AML-193 (cell line): ENCODE measurements around the gene CREM.

ENCODE experiments used
- DNase-seq, 2 experiments: peaks; one replicate each; lab custom pipeline; 2025; lab: John Stamatoyannopoulos, UW

CREM gene

DNA sequence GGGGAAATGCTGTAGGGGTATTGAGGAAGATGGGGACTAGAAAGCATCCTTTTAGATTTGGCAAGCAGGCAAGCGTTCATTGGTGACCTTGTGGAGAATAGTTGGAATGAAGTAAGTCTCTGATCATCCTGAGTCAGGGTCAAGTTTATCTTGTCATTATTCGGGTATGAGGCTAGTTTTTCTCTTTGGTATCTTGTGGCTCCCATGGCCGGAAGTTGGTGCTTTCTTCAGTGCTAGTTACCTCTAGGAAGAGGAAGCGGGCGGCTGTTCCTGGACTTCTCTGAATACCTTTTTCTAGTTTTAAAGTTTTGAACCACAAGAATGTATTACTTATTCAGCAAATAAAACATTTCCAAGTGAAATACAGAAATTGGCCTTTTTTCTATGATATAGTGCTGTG, 9.2 kb downstream of the CREM start:
- DNase-seq, result peak; percentile 16 to 23

DNA sequence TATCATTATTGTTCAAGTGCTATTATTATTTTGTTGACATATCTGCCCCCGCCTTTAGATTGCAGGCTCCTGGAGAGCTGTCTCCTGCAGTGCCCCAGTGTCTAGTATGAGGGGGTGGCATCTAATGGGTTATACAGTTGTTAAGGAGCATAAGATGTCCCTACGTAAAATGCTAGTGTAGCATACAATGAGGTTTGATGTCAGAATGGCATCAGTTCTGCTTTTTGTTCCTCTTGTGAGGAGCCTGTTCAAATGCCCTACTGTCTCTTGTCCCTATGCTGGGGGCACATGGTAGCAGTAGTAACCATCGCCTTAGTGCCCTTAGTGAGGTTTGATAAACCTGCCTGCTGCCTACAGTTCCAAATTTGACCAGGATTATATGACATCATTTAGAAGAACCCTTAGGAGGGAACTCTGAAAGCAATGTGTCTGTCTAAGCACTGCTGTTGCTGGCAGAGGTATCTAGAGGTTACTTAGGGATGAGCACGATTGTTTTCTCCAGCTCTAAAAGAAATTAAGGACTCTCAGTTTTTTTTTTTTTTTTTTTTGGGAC, 9.7 kb downstream of the CREM start:
- DNase-seq, result peak in 1 of 2 experiments; percentile 23

DNA sequence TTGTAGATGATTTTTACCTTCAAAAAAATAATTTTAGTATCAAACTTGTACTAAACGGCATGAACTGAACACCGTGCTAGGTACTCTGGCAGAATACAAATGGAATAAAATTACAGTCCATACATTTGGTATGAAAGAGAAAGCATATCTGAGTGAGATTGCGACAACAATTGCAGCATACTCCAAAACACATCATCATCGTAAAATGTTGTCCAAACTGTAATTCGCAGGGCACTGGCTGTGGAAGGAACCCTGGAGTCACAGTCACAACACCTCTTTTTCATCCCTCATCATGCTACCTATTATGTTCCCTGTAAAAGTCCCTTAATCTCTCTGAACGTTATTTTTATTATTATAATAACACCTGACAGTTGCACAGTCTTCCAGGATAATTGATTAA, 13.5 kb downstream of the CREM start:
- no peak for DNase-seq

DNA sequence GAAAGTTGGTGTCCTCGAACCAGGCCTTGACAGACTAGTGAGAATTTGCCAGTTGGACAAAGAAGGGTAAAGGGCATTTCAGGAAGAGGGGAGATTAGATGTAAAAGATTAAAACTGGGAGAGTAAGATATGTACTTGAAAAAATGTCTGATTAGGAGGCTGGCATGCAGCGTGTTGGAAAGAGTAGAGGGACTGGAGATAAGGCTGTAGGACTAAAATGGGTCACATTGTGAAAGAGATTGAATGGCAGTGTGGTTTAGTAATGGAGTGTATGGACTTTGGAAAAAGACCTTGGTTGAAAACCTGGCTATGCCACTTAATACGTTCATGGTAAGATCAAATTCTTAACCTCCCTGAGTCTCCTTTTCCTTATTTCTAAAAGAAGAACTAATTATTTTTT, 14.1 kb downstream of the CREM start:
- DNase-seq, result no peak

DNA sequence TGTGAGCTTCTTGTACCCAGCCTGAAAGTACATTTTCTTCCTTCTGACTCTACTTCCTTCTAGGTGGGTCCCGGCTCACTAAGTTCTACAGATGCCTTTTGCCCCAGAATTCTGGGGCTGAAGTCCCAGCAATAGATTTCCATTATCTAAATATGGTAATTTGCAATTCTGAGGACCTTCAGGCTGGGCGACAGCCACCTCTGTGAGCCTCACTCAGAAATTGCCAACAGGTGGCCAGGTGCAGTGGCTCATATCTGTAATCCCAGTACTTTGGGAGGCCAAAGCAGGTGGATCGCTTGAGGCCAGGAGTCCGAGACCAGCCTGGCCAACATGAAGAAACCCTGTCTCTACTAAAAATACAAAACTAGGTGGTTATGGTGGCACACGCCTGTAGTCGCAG, 23.7 kb downstream of the CREM start:
- DNase-seq, result no peak

DNA sequence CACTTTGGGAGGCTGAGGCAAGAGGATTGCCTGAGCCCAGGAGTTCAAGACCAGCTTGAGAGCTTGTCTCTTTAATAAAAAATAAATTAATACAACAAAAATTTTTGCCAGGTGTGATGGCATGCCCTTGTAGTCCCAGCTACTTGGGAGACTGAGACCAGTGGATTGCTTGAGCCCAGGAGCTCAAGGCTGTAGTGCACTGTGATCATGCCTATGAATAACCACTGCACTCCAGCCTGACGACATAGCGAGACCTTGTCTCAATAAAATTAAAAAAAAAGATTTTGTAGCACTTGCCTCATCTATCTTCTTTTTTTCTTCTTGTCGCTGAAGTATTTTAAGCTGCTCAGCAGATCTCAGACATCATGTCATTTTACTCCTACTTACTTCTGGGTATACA, 26.3 kb downstream of the CREM start:
- DNase-seq, result no peak

DNA sequence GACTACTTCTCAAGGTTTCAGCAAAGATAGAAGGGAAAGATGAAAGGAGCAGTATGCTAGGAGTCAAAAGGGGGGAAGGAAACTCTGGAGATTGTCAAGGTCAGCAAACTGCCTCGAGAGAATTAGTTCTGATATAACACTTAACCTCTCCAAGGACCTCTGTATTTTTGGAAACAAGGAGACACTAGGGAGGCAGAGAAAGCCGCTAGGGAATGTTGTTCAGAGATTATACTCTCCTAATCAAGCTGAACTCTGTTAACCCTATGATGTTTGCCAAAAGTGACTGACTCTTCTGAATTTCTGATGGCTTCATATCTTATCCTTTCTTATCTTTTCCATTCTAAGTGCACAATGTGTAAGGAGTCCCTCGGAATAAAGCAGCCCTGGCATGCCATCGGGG, 27.1 kb downstream of the CREM start:
- no peak for DNase-seq

DNA sequence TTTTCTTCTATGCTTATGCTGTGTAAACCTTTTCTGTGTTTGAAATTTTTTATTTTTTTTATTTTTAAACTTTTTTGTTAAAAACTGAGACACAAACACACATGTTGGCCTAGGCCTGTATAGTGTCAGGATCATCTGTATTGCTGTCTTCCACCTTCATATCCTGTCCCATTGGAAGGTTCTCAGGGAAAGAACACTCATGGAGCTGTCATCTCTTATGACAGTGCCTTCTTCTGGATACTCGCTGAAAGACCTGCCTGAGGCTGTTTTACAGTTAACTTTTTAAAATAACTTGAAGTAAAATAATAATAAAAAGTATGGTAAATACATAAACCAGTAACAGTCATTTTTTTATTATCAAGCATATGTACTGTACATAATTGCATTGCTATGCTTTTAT, 34.1 kb downstream of the CREM start:
- no peak for DNase-seq

DNA sequence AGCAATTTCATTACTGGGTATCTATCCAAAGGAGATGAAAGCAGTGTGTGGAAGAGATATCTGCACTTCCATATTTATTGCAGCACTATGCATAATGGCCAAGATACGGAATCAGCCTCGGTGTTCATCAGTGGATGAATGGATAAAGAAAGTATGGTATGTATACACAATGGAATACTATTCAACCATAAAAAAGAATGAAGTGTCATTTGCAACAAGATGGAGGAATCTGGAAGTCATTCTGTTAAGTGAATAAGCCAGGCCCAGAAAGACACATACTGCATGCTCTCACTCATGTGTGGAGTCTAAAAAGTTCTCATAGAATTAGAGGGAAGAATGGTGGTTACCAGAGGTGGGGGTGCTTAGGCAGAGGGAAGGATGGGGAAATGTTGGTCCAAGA, 35.3 kb downstream of the CREM start:
- no peak for DNase-seq

DNA sequence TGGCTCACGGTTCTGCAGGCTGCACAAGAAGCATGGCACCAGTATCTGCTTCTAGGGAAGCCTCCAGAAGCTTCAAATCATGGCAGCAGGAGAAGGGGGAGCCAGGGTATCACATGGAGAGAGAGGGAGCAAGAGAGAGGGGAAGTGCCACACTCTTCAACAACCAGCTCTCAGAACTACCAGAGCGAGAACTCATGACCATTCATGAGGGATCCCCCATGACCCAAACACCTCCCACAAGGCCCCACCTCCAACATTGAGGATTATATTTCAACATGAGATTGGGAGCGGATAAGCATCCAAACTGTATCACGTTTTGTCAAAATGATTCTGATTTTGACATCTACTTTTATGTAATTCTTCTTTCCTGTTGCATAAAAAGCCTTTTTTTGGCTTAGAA, 38.5 kb downstream of the CREM start:
- DNase-seq, result no peak

DNA sequence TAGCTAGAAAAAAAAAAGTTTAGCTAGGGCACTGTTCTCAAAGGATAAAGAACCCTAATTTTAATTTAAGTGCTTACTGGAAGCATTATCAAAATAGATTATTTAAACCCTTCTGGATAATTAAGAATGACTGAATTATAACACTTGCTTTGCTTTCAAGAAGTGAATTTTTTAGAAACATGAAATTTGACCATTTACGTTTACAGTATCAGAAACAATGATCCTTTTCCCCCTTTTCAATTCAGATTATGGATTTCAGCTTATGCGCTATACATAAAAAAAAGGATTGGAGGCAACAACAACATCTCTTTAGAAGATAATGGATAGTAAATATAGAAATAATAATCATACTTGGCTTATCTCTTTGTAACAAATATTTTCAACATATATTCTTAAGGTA, 39.2 kb downstream of the CREM start:
- DNase-seq, result no peak

DNA sequence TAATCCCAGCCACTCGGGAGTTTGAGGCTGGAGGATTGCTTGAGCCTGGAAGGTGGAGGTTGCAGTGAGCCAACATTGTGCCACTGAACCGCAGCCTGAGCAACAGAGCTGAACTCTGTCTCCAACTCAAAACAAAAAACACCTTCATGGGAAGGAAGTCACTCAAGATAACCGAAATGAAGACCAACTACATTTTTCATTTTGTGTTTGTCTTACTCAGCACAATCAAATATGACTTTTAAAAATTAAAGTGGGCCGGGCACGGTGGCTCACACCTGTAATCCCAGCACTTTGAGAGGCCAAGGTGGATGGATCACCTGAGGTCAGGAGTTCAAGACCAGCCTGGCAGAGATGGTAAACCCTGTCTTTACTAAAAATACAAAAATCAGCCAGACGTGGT, 40.0 kb downstream of the CREM start:
- DNase-seq, result no peak

DNA sequence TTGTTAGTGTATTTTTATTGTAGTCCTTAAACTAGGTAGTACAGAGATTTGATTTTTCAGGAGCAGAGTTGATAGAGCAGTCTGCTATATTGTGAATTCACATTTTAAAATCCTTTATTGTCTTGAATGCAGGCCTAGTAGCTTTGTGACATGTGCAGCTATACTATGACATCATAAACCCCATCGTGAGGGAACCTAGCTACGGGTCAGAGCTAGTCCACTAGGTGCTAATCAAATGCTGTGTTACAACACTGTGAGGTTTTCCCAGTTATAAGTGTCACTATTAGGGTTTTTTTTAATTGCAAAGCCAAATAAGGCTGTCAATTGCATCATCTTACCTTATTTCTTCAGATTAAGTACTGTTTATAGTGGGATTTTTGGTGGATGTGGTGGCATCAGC, 40.7 kb downstream of the CREM start:
- no peak for DNase-seq

DNA sequence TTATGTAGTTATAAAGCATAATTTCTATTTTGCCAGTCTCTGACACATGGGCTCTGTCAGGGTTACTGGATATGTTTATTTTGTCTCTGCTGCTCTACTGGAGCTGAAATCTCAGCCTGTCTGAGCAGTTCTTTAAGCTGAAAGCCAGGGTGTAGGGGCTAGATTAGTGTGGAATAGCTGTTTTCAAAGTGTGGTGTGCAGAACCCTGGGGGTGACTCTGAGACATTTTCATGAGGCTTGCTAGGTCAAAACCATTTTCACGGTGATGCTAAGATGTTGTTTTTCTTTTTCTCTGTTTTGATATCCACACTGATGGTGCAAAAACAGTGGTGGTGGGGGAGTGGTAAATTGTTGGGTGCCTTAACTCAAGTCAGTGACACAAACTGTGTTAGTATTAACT, 45.5 kb downstream of the CREM start:
- no peak for DNase-seq

DNA sequence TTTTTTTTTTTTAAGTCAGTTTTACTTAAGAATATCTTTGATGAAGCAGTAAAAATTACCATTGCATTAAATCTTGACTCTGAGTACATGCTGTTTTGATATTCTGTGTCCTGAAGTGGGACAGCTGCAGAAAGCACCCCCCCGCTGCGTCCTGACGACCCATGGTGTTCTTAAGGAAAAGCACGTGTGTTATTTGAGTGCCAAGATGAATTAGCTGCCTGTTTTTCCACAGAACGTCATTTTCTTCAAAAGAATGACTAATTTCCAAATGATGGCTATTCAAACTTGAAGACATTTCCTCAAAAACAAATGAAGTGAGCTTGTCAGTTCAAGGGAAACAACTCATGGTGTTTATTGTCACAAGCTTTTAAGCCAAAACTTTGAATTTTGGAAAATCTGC, 45.9 kb downstream of the CREM start:
- no peak for DNase-seq

DNA sequence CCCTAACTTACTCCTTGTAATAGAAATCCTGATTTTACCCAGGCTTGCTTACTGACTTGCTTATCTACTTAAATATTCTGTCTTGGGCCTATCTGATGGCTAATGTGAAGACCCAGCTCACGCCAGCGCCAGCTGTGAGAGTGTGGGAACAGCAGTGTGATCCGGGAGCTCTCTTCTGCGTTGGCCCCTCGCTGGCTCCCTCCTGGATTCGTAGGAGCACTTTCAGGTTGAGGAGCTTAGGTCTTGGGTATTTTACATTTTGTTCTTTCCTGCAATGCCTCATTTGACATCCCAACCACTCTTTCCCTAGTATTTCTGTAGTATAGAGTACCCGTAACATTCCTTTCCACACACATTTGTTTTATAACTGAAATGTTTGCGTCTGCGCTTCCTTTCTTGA, 51.7 kb downstream of the CREM start:
- DNase-seq, result no peak

DNA sequence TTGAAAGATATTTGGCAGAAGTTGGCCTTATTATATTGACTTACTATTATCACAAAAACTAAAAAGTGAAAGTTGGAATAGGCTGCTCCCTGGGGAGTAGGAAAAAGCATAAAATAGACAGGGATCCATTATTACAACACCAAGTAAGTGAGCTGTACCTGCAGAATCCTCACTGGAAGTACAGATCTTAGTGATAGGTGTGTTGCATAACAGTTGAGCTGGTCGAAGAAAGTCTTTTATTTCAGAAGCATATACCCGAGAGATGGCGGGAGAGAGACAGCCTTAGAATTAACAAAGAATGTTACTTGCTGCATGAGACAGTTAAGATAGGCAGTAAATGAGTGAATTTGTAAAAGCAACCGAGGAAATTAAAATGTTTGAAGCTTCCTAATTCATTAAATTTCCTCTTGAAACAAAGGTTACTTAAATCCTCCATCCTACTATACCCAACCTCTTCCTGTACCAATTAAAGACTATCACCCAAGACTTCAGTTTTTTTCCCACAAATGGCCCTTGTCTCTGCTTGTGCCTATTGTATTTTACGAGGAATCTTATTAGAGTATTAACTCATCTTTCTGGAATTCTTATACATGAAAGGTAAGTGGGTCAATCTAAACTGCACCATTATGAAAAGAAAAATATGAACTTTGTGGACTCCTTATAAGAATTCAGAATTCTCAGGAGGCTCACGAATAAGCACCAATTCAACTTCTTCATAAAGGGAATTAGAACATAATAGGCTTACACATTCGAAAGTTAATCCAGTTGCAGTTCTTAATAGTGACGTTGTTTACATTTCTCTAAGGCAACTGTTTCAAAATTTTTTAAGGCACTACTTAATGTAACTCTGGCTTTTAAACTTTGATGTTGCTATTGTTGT, 56.2 kb downstream of the CREM start:
- DNase-seq, result no peak

DNA sequence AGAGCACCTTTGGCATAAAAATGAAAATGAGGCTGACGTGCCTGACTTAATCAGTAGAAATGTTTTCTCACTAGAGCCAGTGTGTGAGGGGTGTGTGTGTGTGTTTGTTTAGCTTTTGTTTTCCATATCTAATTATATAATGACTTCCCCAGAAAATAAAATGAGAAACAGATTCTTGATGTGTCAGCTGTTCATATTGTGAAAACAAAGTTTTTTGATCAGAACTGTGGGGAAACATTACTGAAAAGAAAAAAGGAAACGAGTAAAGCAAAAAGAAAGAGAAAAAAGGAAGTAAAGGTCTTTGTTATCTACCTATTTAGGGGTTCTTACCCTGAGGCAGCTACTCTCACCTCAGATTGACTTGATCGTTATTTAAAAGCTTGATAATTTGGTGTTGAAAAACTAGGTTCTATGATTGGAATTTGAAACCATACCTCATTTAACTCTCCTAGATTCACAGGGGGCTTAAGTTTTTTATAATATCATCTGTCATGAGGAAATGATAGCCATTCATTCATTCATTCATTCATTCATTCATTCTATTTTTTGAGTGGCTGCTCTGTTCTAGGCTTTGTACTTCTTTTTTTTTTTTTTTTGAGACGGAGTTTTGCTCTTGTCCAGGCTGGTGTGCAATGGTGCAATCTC, 58.0 kb downstream of the CREM start:
- DNase-seq, result no peak

DNA sequence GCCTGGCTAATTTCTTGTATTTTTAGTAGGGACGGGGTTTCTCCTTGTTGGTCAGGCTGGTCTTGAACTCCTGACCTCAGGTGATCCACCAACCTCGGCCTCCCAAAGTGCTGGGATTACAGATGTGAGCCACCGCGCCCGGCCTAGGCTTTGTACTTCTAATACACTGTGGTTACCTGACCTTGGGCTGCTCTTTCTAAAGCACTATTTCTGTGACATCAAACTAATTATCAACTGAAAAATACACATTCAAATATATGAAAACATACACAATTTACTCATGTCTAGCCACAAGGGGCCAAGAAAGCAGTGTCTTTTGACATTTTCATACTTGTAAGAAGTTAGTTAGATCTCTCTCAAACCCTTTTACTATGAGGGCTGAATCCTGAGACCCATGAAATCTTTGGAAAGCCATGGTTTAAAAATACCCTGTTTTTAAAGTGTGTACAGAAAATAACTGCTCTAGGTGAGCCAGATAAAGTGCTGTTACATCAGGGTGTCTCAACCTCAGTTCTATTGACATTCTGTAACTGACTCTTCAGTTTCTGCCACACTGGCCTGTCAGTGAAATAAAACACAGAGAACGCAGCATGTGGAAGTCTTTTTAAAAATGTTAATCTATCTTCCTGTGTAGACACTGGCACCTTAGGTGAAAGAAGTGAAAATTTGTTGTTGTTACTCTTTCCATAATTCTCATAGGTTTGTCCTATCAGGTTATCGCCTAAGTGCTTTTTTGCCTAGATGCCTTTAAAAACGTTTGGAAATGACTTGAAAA, 58.8 kb downstream of the CREM start:
- DNase-seq, result no peak

DNA sequence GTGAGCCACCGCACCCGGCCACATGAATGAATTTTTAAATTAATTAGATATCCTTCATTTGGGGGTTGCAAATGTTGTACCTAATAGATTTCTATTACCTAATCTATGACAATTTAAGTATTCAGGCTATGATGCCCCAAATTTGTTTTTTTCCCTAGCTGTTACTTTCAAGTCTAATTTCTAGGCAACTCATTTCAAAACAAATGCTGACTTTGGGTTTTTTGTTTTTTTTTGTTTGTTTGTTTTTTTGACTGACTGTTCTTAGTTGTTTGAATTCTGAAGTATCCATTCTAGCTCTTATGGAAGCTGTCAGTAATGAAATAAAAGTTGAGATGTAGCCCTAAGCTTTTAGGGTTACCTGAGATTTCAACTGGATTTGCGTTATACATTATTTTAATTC, 62.3 kb downstream of the CREM start:
- no peak for DNase-seq

DNA sequence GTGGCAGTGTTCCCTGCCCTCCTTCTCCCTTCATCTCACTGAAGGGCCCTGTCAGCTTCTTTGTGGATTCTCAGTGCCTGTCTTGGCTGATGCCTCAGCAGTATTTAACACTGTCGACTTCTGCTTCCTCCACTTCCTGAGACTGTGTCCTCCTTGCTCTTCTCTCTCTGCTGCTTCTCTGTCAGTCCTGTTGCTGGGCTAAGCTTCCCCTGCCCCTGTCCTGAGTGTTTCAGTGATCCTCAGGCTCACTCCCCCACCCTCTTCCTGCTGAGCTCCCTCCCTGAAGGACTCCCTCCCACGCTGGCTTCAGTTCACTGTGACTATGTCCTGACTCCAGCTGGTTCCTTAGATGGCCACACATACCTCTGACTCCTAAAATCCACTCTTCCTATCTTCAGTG, 64.9 kb downstream of the CREM start:
- DNase-seq, result peak; percentile 39 to 43

DNA sequence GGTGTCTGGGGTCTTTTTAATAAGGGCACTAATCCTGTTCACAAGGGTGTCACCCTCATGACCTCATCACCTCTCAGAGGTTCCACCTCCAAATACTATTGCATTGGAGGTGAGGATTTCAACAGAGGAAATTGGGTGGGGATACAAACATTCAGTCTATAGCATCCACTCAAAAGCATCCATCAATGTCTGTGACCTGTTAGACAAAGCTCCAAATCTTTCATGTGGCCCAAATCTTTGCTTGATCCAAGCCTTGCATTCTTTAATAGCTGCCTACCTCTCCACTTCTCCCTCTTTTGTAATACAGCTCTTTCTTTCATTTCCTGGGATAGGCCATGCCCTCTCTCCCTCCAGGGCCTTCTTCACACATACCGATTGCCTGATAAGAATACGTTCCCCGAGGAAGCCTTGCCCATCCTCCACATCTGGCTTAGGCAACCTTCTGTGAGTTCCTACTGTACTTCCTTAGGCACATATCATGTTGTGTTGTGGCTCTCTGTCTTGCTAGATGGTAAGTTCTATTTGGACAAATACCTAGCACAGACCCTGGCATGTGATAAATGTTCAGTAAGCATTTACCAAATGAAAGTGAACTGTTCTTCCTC, 66.1 kb downstream of the CREM start:
- no peak for DNase-seq
